ENCODE results near the gene GIT2.

The GIT2 gene

GRCh38 chr12:109946913-109947312 lies 49.3 kb downstream of the GIT2 start:
- Histone ChIP-seq H3K4me3 (replicated peaks; ENCODE audit: low read depth, low read length) (no peak overlapping the region), H3K27me3 (replicated peaks; ENCODE audit: control insufficient read depth, insufficient read depth, low read length) (no peaks in the 10 kb centered on the region), H3K36me3 (ENCODE audit: control insufficient read depth, insufficient read depth, low read length) (peaks cover 20% of the 10 kb centered on the region)
- no peak for DNase-seq (ENCODE audit: extremely low read depth, insufficient read length)
- no peak for TF ChIP-seq CTCF (IDR thresholded peaks at IDR 0.05; ENCODE audit: insufficient read depth, low read length, poor library complexity, severe bottlenecking)

GRCh38 chr12:109946505-109946904 lies 49.7 kb downstream of the GIT2 start:
- no peaks in the 10 kb centered on the region for H3K27me3 ChIP-seq (replicated peaks; ENCODE audit: control insufficient read depth, insufficient read depth, low read length)
- no peak overlapping the region for H3K4me3 ChIP-seq (replicated peaks; ENCODE audit: low read depth, low read length)
- no peak for TF ChIP-seq CTCF (IDR thresholded peaks at IDR 0.05; ENCODE audit: insufficient read depth, low read length, poor library complexity, severe bottlenecking)
- H3K36me3 ChIP-seq (ENCODE audit: control insufficient read depth, insufficient read depth, low read length): peaks cover 16% of the 10 kb centered on the region
- no peak for DNase-seq (ENCODE audit: extremely low read depth, insufficient read length)

- Histone ChIP-seq H3K36me3 (ENCODE audit: control insufficient read depth, insufficient read depth, low read length) (peaks cover 16% of the 10 kb centered on the region), H3K27me3 (replicated peaks; ENCODE audit: control insufficient read depth, insufficient read depth, low read length) (no peaks in the 10 kb centered on the region), H3K4me3 (replicated peaks; ENCODE audit: low read depth, low read length) (no peak overlapping the region)
- no peak for DNase-seq (ENCODE audit: extremely low read depth, insufficient read length)
- TF ChIP-seq CTCF (IDR thresholded peaks at IDR 0.05; ENCODE audit: insufficient read depth, low read length, poor library complexity, severe bottlenecking): no peak
These were observed 51.4 kb downstream of the GIT2 start for GRCh38 chr12:109944561-109945359.

GRCh38 chr12:109943811-109944210 lies 52.4 kb downstream of the GIT2 start:
- Histone ChIP-seq H3K36me3 (ENCODE audit: control insufficient read depth, insufficient read depth, low read length) (peaks cover 18% of the 10 kb centered on the region), H3K27me3 (replicated peaks; ENCODE audit: control insufficient read depth, insufficient read depth, low read length) (no peaks in the 10 kb centered on the region), H3K4me3 (replicated peaks; ENCODE audit: low read depth, low read length) (no peak overlapping the region)
- no peak for DNase-seq (ENCODE audit: extremely low read depth, insufficient read length)
- TF ChIP-seq CTCF (IDR thresholded peaks at IDR 0.05; ENCODE audit: insufficient read depth, low read length, poor library complexity, severe bottlenecking): no peak

- TF ChIP-seq CTCF (IDR thresholded peaks at IDR 0.05; ENCODE audit: insufficient read depth, low read length, poor library complexity, severe bottlenecking): no peak
- H3K36me3 ChIP-seq (ENCODE audit: control insufficient read depth, insufficient read depth, low read length): peaks cover 17% of the 10 kb centered on the region
These were observed 55.7 kb downstream of the GIT2 start for GRCh38 chr12:109940339-109940923.

More at GRCh38 chr12:109940339-109940923, 55.7 kb downstream of the GIT2 start:
- Histone ChIP-seq H3K4me3 (replicated peaks; ENCODE audit: low read depth, low read length) (no peak overlapping the region), H3K27me3 (replicated peaks; ENCODE audit: control insufficient read depth, insufficient read depth, low read length) (no peaks in the 10 kb centered on the region)
- no peak for DNase-seq (ENCODE audit: extremely low read depth, insufficient read length)

All from GM06990 (cell line).